Suprapubic skin (tissue), 4 donors: ENCODE data around the gene DNAH9. TPM values are rescaled to one million over a fixed set of nuclear protein-coding genes. Genes with fewer than 3 reads are reported as not detected.
A peak's percentile ranks its signal among the peaks of the same experiment; 100 is the strongest.

Experiments
- DNase-seq, 2 donors: peaks; one replicate each; pipeline ENCODE4 v3.0.0-alpha.2; 2019; ENCODE audit warnings: low spot score in 2 of 2
- H3K27ac ChIP-seq: fragments of 200-600 bp; sonication (generic); one replicate; pipeline ENCODE4 v1.5.1; 2019
- H3K27me3 ChIP-seq: fragments of 200-600 bp; sonication (generic); one replicate; pipeline ENCODE4 v1.5.1; 2019
- H3K36me3 ChIP-seq: fragments of 200-600 bp; sonication (generic); one replicate; pipeline ENCODE4 v1.5.1; 2019
- H3K4me1 ChIP-seq: fragments of 200-600 bp; sonication (generic); one replicate; pipeline ENCODE4 v1.5.1; 2019
- H3K4me3 ChIP-seq: fragments of 200-600 bp; sonication (generic); one replicate; pipeline ENCODE4 v1.5.1; 2019; ENCODE audit warnings: mild to moderate bottlenecking
- H3K9me3 ChIP-seq: fragments of 200-600 bp; sonication (generic); one replicate; pipeline ENCODE4 v1.5.1; 2019
- EP300 ChIP-seq: sonication (generic); formaldehyde crosslinking; IDR thresholded peaks from one replicate; pipeline ENCODE4 v1.6.1; 2017; ENCODE audit warnings: antibody characterized with exemption
- POLR2A ChIP-seq, 2 donors: fragments of 450-650 bp; IDR thresholded peaks; one replicate each; pipeline ENCODE4 v1.6.1; 2017; ENCODE audit warnings: antibody characterized with exemption in 2 of 2, mild to moderate bottlenecking in 2 of 2, moderate library complexity in 2 of 2
- POLR2AphosphoS5 ChIP-seq, 3 donors: sonication (generic); formaldehyde crosslinking; IDR thresholded peaks; one replicate each; pipeline ENCODE4 v1.6.1; 2017; ENCODE audit warnings: antibody characterized with exemption in 3 of 3
- WGBS: methylation state at CpG from one replicate; pipeline ENCODE4 v1.1.5; 2018; 5-methylcytosine and 5-hydroxymethylcytosine counted together
- total RNA-seq, 4 donors: library from RNA; depleted of rRNA; stranded (reverse); fragments of >200 nt; gene quantifications; one replicate each; pipeline ENCODE4 v1.1.0, GENCODE V29; 2016
- TF ChIP-seq, protein P1 (sequence below), 2 donors: fragments of 200-600 bp in 1 of 2; fragments of 450-650 bp in 1 of 2; sonication (generic) in 1 of 2; IDR thresholded peaks; one replicate each; pipeline ENCODE4 v1.5.1; 2016 to 2019; ENCODE audit warnings: antibody characterized with exemption in 2 of 2, mild to moderate bottlenecking in 1 of 2, moderate library complexity in 1 of 2

DNAH9 gene
- total RNA-seq, 4 donors from 2014 or later, result 3.0 to 14.2 (median 4.1) TPM

DNA sequence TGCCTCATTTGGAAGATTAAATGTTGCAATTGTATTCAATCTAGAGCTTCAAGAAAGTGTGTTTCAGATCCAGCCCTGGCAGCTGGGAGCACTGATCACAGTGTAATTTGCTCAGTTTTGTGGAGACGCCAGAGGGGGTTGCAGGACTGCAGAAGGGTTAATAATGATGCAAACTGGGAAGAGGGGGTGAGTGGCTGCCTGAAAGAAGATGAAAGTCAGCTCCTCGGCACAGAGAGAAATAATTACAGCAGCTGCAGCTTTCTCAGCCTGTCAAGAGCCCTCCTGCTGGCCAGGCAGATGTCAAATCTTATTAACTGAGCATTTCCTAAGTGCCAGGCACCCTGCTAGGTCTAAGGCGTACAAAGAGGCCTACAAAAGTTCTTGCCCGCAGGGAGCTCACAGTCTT, 301.3 kb downstream of the DNAH9 start:
- no peaks in the 10 kb centered on the region for H3K9me3 ChIP-seq
- no peak for DNase-seq
- H3K27me3 ChIP-seq, result no peaks in the 10 kb centered on the region
- no peaks in the 10 kb centered on the region for H3K36me3 ChIP-seq
- H3K4me1 ChIP-seq, result peaks cover 2% of the 10 kb centered on the region
- H3K4me3 ChIP-seq, result no peak overlapping the region
- peak overlapping the region; percentile 2 for H3K27ac ChIP-seq
- TF ChIP-seq POLR2AphosphoS5 (IDR thresholded peaks at IDR 0.05) (no peak), EP300 (no peak), POLR2A (IDR thresholded peaks at IDR 0.05) (no peak)
- TF ChIP-seq, protein P1, sequence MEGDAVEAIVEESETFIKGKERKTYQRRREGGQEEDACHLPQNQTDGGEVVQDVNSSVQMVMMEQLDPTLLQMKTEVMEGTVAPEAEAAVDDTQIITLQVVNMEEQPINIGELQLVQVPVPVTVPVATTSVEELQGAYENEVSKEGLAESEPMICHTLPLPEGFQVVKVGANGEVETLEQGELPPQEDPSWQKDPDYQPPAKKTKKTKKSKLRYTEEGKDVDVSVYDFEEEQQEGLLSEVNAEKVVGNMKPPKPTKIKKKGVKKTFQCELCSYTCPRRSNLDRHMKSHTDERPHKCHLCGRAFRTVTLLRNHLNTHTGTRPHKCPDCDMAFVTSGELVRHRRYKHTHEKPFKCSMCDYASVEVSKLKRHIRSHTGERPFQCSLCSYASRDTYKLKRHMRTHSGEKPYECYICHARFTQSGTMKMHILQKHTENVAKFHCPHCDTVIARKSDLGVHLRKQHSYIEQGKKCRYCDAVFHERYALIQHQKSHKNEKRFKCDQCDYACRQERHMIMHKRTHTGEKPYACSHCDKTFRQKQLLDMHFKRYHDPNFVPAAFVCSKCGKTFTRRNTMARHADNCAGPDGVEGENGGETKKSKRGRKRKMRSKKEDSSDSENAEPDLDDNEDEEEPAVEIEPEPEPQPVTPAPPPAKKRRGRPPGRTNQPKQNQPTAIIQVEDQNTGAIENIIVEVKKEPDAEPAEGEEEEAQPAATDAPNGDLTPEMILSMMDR (IDR thresholded peaks at IDR 0.05), result no peak
- 52% methylated on average over 4 of the region's 4 CpGs for WGBS

DNA sequence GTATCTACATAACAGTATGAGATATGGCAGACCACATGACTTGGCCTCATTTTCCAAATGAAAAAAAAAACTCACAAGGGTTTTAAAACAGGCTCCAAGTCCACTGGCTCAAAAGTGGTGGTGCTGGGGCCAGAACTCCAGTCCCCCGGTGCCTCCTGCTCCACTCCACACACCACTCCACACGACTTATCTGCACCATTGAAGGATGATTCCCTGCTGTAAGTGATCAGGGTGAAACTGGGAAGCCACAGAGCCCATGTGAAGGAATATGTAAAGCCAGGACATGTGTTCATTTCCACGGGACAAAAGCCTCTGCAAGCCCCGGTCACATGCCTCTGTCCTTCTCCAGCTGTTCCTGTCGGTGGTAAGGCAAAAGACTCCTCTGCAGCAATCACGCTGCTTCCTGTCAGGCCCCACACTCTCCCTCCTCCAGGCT, 301.8 kb downstream of the DNAH9 start:
- DNase-seq, result no peak
- TF ChIP-seq, protein P1 (IDR thresholded peaks at IDR 0.05), result no peak
- TF ChIP-seq POLR2AphosphoS5 (IDR thresholded peaks at IDR 0.05), result no peak
- TF ChIP-seq POLR2A (IDR thresholded peaks at IDR 0.05), result no peak
- no peak for TF ChIP-seq EP300

DNA sequence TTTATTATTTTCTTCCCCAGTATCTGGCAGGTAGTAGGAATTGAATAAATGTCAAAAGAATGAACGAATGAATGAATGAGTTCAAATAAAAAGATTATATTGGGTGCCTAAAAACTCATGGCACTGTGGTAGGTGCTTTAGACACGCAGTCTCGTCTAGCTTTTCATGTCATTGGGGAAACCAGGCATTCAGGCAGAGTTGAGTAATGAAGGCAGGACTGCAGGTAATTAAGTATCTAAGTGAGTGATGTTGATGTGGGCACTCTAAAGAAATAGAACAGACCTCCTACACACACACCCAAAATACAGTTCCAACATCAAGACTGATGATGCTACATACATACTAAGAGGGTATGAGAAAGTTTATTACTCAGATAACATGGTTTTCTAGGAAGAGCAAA, 302.4 kb downstream of the DNAH9 start:
- no peak overlapping the region for H3K27ac ChIP-seq
- WGBS, result 89% methylated on average over 3 of the region's 3 CpGs
- TF ChIP-seq POLR2A (IDR thresholded peaks at IDR 0.05) (no peak), POLR2AphosphoS5 (IDR thresholded peaks at IDR 0.05) (no peak), EP300 (no peak)
- TF ChIP-seq, protein P1 (IDR thresholded peaks at IDR 0.05), result no peak
- no peak for DNase-seq
- H3K4me3 ChIP-seq, result no peak overlapping the region
- no peaks in the 10 kb centered on the region for H3K9me3 ChIP-seq
- no peaks in the 10 kb centered on the region for H3K36me3 ChIP-seq
- no peaks in the 10 kb centered on the region for H3K27me3 ChIP-seq
- H3K4me1 ChIP-seq, result peaks cover 2% of the 10 kb centered on the region

More for the DNA sequence above, 301.8 kb downstream of the DNAH9 start:
- no peaks in the 10 kb centered on the region for H3K27me3 ChIP-seq
- H3K9me3 ChIP-seq, result no peaks in the 10 kb centered on the region
- WGBS, result 46% methylated on average over 6 of the region's 6 CpGs
- H3K4me1 ChIP-seq, result peaks cover 2% of the 10 kb centered on the region
- H3K27ac ChIP-seq, result peak overlapping the region; percentile 2
- no peak overlapping the region for H3K4me3 ChIP-seq
- no peaks in the 10 kb centered on the region for H3K36me3 ChIP-seq

DNA sequence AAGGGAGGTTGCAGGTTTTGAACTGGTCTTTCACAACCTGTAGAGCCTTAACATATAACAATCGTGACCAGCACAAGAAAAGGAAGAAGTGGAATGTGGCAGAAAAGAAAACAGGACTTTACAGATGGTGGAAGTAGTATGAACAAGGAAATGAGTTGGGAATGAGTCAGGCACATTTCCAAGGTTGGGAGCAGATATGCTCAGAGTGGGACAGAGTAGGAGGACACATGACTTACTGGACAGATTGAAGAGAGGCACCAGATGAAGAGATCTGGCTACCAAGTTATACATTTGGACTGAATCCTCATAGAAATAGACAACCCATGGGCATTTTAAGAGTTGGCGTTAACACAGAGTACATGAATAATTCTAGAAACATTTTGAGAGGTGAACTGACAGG, 303.7 kb downstream of the DNAH9 start:
- DNase-seq, result no peak
- no peak for TF ChIP-seq EP300
- TF ChIP-seq POLR2A (IDR thresholded peaks at IDR 0.05), result no peak
- TF ChIP-seq, protein P1 (IDR thresholded peaks at IDR 0.05), result no peak
- TF ChIP-seq POLR2AphosphoS5 (IDR thresholded peaks at IDR 0.05), result no peak
- H3K27me3 ChIP-seq, result no peaks in the 10 kb centered on the region
- no peaks in the 10 kb centered on the region for H3K36me3 ChIP-seq
- no peak overlapping the region for H3K4me3 ChIP-seq
- H3K4me1 ChIP-seq, result peaks cover 2% of the 10 kb centered on the region
- no peaks in the 10 kb centered on the region for H3K9me3 ChIP-seq
- no peak overlapping the region for H3K27ac ChIP-seq
- 91% methylated on average over 2 of the region's 2 CpGs for WGBS

DNA sequence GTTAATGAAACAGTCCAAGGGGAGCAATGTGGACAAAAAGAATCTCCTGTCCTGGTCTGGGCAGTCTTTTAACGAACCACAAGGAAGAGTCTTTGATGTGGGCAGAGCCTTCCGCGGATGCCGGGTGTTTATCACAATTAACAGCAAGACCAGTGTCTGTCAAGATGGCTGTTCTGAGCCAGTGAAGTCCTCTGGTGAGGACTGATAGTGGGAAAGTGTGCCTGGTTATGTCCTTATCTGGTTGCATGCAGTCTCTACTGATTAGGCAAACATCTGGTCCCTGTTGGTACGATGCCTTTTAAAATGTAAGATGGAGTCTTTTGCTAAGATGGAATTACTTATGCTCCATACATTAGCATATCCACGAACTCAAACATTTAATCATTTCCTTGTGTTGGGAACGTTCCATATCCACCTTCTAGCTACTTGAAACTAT, 310.5 kb downstream of the DNAH9 start:
- H3K9me3 ChIP-seq, result peaks cover 9% of the 10 kb centered on the region
- WGBS, result 52% methylated on average over 7 of the region's 7 CpGs
- TF ChIP-seq EP300, result no peak
- H3K27ac ChIP-seq, result no peak overlapping the region
- H3K4me3 ChIP-seq, result no peak overlapping the region
- no peaks in the 10 kb centered on the region for H3K4me1 ChIP-seq
- H3K36me3 ChIP-seq, result no peaks in the 10 kb centered on the region
- no peaks in the 10 kb centered on the region for H3K27me3 ChIP-seq
- no peak for DNase-seq

GRCh38 chr17:11909348-11909747, 311.1 kb downstream of the DNAH9 start:
- no peaks in the 10 kb centered on the region for H3K4me1 ChIP-seq
- TF ChIP-seq POLR2A (IDR thresholded peaks at IDR 0.05) (no peak), POLR2AphosphoS5 (IDR thresholded peaks at IDR 0.05) (no peak), EP300 (no peak)
- TF ChIP-seq, protein P1 (IDR thresholded peaks at IDR 0.05), result no peak
- no peak for DNase-seq
- no peaks in the 10 kb centered on the region for H3K27me3 ChIP-seq
- no peak overlapping the region for H3K4me3 ChIP-seq
- H3K27ac ChIP-seq, result no peak overlapping the region
- H3K9me3 ChIP-seq, result peaks cover 9% of the 10 kb centered on the region
- no peaks in the 10 kb centered on the region for H3K36me3 ChIP-seq
- 87% methylated on average over 5 of the region's 5 CpGs for WGBS
